ENCODE data around the gene PCF11.
"Not testable (repeated sequence)": the region's sequence is repeated elsewhere in the genome, so short reads cannot be mapped to it uniquely, and the experiment has no call there.

The PCF11 gene

DNA sequence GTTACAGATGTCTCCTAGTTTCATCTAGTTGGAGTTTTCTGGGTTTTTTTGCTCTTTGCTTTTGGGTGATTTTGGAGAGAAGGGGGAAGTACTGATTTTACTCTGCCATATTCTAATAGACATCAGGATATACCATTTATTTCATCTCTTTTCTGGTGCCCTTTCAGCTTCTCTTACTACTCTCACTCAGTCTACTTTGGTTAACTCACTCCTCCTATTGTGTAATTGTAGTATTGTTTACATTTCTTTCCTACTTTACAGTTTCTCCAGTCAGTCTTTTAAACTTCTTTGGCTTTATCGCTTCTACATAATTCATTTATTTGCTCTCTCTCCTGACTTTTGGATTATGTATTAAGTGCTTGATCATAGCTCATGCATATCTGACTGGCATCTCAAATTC is 43.1 kb downstream of the PCF11 start:
- H3K27ac ChIP-seq: no peak overlapping the region
- CTCF ChIA-PET: no interaction called here
- no peak for DNase-seq (ENCODE audit: low spot score)
- TF ChIP-seq, protein P1, sequence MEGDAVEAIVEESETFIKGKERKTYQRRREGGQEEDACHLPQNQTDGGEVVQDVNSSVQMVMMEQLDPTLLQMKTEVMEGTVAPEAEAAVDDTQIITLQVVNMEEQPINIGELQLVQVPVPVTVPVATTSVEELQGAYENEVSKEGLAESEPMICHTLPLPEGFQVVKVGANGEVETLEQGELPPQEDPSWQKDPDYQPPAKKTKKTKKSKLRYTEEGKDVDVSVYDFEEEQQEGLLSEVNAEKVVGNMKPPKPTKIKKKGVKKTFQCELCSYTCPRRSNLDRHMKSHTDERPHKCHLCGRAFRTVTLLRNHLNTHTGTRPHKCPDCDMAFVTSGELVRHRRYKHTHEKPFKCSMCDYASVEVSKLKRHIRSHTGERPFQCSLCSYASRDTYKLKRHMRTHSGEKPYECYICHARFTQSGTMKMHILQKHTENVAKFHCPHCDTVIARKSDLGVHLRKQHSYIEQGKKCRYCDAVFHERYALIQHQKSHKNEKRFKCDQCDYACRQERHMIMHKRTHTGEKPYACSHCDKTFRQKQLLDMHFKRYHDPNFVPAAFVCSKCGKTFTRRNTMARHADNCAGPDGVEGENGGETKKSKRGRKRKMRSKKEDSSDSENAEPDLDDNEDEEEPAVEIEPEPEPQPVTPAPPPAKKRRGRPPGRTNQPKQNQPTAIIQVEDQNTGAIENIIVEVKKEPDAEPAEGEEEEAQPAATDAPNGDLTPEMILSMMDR (conservative IDR thresholded peaks at IDR 0.05; ENCODE audit: low read depth): no peak
- POLR2A ChIA-PET (ENCODE audit: low non-redundant PET): no interaction called here

DNA sequence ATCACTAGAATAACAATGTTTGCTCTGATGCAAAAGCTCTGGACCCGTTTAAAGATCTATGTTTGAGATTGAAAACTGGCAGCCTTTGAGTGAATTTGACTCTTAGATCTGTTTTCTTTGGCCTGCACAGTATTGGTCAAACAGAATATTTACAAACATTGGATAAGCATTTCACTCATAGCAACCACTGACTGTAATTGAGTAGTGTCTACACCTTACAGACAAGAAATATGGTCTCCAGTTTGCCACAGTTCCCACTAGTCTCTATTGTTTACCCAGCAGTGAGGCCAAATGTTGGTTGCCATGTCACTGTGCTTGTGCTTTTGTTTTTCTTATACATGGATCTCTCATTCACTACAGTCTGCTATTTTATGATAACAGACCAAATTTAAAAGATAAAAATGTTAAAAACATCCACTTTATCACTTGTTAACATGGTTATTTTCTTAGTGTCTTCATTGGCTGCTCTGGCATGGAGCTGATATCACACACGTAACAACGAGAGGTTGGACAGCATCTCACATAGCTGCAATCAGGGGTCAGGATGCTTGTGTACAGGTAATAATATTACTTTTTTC is 48.8 kb downstream of the PCF11 start:
- CTCF ChIA-PET: no interaction called here
- TF ChIP-seq, protein P1 (conservative IDR thresholded peaks at IDR 0.05; ENCODE audit: low read depth): no peak
- H3K27ac ChIP-seq: no peak overlapping the region
- POLR2A ChIA-PET (ENCODE audit: low non-redundant PET): no interaction called here
- DNase-seq (ENCODE audit: low spot score): no peak

DNA sequence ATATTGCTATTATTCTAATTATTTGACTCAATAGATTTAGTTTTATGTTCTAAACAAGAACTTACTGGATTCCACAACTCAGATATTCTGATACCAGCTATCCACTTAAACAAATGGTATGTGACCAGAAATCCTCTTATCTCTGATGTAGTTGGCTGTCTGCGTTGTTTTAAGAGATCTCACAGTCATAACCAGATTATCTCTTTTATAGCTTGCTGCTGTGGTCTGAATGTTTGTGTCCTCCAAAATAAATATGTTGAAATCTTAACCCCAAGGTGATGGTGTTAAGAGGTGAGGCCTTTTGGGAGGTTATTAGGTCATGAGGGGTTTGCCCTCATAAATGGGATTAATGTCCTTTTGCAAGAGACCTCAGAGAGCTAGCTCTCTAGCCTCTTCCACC is 49.3 kb downstream of the PCF11 start:
- TF ChIP-seq, protein P1 (conservative IDR thresholded peaks at IDR 0.05; ENCODE audit: low read depth): no peak
- DNase-seq (ENCODE audit: low spot score): no peak
- no peak overlapping the region for H3K27ac ChIP-seq
- ChIA-PET POLR2A (ENCODE audit: low non-redundant PET) (no interaction called here), CTCF (no interaction called here)

DNA sequence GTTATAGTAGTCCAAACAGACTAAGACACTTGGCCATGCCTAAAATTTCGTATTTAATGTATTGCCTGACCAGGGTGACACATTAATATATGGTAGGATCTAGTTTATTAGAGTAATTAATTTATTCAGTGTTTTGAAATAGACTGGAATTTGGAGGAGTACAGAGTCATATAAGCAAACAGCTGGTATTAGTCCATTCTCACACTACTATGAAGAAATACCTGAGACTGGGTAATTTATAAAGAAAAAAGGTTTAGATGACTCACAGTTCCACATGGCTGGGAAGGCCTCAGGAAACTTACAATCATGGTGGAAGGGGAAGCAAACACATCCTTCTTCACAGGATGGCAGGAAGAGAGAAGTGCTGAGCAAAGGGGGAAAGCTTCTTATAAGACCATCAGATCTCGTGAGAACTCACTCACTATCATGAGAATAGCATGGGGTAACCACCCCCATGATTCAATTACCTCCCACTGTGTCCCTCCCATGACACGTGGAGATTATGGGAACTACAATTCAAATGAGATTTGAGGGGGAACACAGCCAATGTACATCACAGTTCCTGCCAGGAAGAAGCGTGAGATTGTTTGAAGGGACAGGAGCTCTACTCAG is 49.9 kb downstream of the PCF11 start:
- DNase-seq (ENCODE audit: low spot score); H3K27ac ChIP-seq; POLR2A ChIA-PET (ENCODE audit: low non-redundant PET): not testable (repeated sequence)
- CTCF ChIA-PET: interaction anchor here (0.7 kb wide), 1 partner anchor 18 kb away, joined by 3 read pairs; no protein-coding TSS in a partner anchor

DNA sequence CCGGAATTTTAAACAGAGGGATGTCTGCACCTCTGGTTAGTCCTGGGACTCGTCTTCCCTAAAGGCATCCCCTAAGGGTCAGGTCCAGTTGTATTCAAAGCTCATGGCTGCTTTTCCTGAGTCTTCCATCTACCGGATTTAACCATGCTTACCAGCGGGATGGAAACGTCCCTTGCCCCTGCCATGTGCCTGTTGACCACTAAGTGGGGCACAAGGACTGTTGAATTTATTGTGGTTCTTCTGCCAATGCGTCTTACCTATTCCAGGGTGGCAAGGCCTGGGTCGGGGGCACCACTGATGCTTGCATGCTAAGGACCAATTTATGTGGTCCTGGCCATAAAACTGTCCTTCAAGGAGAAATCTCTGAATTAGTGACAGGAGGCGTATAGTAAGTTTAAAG is 62.2 kb downstream of the PCF11 start:
- POLR2A ChIA-PET (ENCODE audit: low non-redundant PET): no interaction called here
- TF ChIP-seq, protein P1 (conservative IDR thresholded peaks at IDR 0.05; ENCODE audit: low read depth): no peak
- H3K27ac ChIP-seq: no peak overlapping the region
- CTCF ChIA-PET: no interaction called here
- DNase-seq (ENCODE audit: low spot score): no peak

DNA sequence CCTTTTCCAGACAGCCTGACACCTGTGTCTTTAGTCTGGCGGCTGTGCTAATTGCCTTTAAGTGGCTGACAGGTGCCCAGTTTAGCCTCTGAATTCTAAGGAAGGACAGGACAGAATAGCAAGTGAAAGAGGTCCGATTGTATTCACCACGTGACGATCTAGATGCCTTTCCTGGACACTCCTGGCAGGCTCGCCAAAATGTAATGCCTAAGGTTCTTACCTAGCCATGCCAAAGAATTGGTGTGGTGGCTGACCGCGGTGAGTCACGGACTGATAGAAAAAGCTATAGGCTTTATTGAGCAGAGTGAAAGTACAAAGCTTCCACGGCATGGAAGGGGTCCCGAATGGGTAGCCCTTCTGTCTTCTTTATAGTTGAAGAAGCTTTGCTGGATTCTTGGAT is 63.3 kb downstream of the PCF11 start:
- ChIA-PET POLR2A (ENCODE audit: low non-redundant PET) (interaction anchor here (0.5 kb wide), 1 partner anchor 67 kb away, joined by 15 read pairs; no protein-coding TSS in a partner anchor), CTCF (interaction anchor here (0.7 to 1.6 kb wide), 2 partner anchors 30 to 1058 kb away, joined by 4 to 6 read pairs; no protein-coding TSS in a partner anchor)
- peak; percentile 10 for DNase-seq (ENCODE audit: low spot score)
- no peak overlapping the region for H3K27ac ChIP-seq
- TF ChIP-seq, protein P1 (conservative IDR thresholded peaks at IDR 0.05; ENCODE audit: low read depth): no peak

DNA sequence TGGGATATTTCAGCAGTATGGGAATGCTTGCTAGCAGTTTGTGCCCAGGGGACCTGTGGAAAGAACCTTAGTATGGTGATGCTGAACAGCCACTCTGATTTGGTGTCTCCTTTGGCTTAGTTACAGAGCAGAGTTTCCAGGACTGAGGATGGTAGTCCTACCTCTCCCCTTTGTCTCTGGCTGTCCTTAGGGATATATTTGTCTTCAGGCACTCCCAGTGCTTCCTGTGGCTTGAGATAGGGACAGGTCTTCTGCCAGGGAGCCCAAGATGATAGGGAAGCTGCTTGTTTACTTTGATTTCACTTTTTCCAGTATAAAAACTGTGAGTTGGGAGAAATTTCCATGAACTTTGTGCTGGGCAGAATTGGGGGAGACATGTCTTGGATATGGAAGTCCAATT is 64.8 kb downstream of the PCF11 start:
- POLR2A ChIA-PET (ENCODE audit: low non-redundant PET): no interaction called here

More for the DNA sequence above, 64.8 kb downstream of the PCF11 start:
- DNase-seq (ENCODE audit: low spot score): no peak
- no peak overlapping the region for H3K27ac ChIP-seq
- CTCF ChIA-PET: interaction anchor here (1.6 kb wide), 1 partner anchor 29 kb away, joined by 6 read pairs; no protein-coding TSS in a partner anchor
- TF ChIP-seq, protein P1 (conservative IDR thresholded peaks at IDR 0.05; ENCODE audit: low read depth): no peak
